Fibroblast of skin of abdomen (primary cell): ENCODE measurements around the gene CDH23.

Experiments used
- DNase-seq: peaks from one replicate; pipeline ENCODE4 v3.0.0-alpha.2; 2013

The CDH23 gene

DNA sequence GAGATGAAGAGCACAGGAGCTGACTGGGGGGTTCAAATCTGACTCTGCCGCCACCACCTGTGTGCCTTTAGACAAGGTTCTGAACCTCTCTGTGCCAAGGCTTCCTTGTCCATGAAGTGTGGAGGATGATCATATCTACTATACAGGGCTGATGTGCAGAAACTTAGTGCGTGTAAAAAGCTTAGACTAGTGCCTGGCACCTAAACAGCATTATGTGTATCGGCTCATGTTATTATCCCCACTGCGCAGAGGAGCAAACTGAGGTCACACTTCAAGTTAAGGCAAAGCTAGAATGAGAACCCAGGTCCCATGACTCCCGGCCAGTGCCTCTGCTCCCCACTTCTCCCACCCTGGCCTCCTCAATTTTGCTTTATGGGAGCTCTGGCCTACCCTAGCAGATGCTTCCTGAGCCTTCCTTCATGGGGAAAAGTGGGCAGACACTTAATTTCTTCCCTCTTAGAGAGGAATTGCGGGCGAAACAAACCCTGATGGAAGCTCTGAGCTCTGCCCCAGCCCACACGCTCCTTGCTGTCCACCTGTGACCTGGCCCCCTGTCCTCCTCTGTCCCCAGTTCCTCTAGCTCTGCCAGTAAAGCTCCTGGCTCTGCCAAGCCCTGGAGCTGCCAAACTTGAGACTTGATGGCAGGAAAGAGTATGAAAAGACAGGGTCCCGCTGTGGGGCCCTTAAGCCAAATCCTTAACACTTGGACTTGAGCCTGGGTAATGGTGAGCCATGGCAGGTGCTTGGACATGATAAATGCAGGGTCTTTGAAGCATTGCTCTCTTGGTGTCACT is 71.0 kb downstream of the CDH23 start:
- no peak for DNase-seq

DNA sequence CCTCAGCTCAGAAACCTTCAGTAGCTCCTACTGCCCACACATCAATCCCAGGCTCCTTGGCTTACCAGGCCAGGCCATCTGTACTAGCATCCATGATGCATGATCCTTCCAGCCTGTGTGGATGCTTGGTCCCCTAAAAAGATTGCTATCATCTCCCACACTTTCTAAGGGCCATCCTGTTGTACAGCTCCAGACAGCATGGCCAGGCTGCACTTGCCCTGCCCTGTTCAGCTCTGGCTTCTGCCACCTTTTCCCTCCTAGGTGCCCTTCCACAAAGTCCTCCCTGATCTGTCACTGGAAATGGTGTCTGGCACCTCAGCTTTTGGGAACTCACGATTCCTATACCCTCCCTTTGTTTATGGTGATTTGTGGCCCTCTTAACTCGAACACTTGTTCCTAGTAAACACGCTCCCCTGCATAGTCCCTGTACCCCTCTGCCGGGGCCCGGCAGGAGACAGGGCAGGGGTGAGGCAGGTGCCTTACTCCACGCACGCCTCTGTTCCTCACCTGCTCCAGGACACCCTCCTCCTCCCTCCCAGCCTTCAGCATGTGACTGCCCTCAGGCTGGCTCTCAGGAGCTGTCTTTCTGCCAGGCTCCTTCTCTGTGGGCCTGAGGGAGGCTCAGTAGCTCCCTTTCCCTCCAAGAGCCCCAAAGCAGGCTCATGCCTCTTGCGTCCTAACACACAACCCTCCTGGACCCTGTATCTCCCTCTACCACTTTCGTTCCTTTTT is 71.8 kb downstream of the CDH23 start:
- DNase-seq = no peak

DNA sequence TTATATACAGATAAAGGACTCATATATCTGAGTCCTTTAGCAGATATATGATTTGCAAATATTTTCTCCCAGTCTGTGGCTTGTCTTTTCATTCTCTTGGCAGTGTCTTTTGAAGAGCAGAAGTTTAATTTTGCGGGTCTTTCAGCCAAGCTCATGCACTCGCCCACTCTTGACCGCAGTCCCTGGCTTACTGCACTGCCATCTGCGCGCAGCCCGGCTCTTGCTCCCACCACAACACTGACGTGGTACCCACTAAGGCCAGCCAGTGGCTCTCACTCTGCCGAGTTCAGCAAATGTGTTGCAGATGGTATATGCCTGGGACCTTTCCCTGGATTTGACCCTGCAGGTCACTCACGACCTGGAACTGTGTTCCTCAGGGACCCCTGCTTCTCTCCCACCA is 74.3 kb downstream of the CDH23 start:
- no peak for DNase-seq

DNA sequence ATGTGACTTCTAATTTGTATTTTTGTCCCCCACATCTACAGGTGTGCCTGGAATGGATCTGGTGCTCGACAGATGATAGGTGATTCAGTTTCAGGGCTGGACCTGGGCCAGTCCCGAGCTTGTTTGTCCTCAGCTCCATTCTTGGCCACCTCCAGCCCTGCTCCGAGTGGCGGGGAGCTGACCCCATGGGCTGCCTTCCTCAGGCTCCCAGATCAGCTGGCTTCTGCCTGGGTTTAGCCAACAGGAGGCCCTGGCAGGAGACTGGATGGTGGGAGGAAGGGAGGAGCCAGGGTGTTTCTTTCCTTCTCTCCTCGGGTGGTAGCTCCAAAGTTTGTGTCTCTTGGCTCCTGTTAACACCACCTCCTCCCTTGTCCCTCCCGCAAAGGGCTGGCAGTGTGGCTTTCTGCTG is 75.2 kb downstream of the CDH23 start:
- no peak for DNase-seq

DNA sequence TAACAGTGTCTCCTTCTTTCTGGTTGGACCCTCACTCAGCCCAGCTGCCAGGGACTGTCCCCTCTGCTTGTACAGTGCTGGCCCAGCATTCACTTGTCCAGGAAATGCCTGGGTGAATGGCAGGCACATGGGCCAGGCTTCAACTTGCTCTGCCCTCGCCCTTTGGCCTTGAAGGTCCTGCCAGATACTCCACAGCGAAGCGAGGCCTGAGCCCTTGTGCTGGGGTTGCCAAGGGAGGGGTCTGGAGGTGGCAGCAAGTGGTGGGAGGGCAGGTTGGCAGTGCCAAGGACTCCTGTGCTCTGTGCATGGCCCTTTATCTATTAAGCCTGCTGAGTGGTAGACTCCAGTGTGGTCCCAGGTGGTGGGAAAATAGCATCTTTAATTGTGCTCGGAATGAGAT is 75.7 kb downstream of the CDH23 start:
- DNase-seq = no peak

DNA sequence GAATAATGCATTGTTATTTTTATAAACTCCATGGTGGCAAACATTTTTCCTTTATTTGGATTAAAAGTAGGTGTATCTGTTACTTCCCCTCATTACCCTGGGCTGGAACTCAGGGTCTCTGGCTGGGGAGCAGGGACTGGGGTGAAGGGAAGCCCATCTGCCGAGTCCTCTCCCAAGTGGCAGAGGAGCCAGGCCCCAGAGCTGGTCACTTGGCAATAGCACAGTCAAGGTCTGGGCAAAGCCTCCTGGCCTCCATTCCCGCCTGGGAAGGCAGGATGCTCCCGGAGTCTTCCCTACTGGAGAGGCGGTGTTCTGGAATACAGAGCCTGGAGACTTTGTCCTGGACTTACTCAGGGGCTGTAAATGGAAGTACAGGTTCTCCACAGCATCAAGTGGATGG is 76.2 kb downstream of the CDH23 start:
- no peak for DNase-seq

DNA sequence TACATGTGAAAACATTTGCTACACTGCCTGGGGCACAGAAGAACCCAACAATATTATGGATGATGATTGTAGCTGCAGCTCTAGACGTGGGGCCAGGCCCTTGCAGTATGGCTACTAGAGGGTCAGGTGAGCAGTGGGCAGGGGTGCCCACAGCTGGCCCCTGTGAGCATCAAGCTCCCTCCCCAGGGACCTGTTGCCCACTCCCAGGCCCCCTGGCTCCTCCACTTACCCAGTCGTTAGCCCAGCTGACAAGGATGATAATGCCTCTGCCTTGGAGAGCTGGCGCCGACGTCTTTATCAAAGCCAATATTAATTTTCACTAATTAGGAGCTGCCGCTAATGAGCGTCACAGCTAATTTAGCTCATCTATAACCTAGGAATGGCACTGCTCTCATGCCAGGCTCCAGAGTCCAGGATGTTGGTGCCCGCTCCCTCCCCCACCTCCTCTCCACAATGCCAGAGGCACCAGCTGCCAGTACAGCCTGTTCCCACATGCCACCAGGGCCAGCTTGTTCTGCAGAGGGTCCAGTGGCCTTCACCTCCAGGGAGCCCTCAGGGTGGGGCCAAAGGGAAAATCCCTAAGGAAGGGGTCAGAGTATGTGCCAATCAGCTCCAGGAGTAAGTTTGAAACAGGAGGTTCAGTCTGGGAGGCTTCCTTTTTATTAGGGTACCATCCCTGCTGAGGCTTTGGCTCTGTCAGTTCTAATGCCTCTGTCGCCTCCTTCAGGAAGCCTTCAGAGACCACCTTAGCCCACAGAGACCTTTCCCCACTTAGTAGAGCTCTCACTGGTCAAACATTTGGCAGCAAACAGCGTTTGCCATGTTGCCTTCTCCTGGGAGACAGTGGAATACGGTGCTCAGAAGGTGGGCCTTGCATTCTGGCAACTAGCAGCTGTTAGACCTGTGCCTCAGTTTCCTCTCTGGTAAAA is 77.2 kb downstream of the CDH23 start:
- no peak for DNase-seq

DNA sequence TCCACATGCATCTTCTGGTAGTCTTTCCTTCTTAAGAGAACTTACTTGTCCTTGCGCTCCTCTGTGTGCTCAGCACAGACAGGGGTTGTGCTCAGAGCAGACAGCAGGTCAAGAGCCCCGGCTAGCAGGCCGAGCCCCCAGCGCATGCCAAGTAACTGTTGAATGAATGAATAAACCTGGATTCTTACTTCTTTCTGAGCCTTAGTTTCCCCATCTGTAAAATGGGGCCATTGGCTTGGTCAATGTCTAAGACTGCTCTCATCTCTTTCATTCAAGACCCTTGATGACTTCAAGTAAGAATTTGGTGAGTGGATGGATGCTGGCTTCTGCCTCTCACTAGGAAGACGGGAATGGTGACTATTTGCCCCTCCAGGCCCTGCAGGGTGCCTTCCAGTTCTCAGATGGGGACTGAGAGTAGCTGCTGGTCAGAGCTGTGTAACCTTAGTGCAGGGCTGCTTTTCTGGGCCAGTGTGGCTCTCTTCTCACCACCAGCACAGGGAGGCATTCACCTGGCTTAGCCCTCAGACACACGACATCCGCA is 78.1 kb downstream of the CDH23 start:
- no peak for DNase-seq

DNA sequence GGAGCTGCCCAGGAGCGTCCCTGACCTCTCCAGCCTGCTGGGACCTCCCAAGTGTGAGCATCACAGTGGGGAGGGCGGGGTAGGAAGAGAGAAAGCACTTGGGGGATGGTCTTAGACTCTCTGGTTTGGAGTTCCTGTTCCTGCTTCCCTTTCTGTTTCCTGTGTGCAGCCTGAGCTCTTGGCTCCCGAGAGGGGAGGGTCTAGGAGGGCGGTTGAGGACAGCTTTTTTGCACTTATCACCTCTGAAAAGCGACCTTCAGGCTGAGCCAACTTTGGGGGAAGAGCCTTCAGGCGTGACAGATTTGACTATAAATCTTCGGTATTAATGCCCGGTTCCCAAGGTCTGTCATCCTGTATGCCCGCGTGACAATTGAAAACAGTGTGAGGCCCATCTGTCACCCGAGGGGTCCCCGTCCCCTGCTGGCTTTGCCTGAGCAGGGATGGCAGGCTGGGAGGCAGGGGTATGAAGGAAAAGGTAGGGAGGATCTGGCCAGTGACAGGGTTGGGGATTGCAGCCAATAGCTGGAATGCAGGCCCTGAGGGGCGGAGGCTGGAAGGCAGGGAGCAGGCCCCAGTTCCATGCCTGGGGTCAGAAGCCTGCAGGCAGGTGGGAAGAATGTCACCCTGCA is 78.6 kb downstream of the CDH23 start:
- DNase-seq = no peak

DNA sequence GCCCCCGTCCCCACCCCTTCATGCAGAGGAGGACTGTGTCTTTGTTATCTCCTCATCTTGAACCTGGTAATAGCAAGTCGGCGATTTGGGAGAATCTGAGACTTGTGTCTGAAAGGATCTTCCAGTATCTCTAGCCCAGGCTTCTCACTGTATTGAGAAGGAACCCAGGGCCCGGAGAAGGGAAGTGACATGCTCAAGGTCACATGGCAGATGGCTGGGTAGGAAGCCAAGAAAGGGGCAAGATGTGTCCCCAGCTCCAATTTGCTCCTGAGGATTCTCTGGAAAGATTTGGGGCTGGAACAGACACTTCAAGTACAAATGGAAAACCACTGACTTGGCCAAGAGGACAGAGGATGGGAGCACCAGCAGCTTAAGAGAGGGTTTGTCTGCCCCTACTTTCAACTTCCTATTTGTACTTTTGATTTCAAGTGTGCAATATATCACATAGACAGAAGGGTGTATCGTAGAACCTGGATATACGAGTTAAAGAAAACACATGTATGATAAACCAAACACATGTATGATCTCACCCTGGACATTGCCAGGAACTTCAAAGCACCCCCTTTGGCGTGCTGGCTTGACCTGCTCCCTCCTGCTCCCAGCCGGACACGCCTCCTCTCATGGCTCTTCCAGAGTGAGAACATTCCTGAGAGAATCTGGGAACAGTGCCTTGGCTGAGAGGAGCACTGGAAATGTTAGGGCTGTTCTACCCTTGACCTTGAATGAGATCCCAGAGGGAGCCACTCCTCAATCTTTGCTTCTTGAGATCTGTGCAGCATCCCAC is 79.7 kb downstream of the CDH23 start:
- DNase-seq = no peak

DNA sequence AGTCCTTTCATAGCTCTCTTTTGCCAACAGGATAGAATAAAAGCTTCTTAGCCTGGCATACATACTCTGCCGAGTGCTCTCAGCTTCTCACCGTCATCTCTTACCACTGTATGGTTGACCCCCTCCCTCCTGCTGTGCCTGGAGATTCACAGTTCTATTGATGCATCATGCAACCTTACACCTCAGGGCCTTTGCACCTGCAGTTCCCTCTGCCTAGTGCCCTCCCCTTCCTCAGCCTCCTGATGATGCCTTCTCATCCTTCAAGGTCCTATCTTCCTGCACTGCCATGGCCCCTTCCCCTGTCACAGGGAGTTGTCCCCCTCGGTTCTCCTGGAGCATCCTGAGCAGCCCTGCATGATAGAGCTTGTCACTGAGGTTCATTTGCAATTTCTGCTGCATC is 81.5 kb downstream of the CDH23 start:
- DNase-seq = no peak

DNA sequence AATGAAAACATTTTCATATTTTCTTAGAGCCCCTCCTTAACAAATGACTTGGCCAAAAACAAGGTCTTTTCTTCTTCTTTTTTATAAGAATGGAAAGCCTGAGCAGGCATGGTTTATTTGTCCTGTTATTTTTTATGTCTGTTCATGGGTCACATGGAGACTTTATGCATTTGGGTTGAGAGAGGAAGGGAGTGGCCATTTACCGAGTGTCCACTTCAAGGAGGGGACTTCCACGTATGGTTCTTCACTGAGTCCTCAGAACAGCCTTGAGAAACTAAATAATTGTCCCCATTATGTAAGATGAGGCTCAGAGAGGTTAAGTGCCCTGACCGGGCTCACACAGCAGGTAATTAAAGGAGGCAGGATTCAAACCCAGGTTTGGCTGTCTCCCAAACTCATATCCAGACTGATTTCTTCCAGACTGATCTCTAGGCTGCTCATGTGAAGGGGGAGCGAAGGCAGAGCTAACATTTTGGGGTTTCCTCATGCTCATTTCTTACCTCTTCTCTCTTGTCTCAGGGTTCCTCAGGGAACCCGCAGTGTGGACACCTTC is 82.2 kb downstream of the CDH23 start:
- DNase-seq = no peak

DNA sequence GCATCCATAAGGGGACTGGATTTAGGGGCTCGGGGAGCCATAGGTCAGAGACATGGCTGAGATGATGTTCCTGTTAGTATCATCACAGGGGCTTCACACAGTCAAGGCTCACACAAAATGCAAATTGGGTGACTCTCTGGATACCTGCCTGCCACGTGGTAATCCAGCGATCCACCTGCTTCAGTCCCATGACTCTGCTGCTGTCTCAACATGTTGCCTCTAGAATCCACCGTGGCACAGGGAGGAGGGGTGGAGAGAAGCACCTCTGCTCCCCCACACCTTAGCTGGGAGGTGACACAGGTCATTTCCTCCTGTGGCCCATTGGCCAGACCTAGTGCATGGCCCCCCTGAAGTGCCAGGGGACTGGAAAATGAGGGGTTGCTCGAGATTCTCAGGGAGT is 83.1 kb downstream of the CDH23 start:
- no peak for DNase-seq

DNA sequence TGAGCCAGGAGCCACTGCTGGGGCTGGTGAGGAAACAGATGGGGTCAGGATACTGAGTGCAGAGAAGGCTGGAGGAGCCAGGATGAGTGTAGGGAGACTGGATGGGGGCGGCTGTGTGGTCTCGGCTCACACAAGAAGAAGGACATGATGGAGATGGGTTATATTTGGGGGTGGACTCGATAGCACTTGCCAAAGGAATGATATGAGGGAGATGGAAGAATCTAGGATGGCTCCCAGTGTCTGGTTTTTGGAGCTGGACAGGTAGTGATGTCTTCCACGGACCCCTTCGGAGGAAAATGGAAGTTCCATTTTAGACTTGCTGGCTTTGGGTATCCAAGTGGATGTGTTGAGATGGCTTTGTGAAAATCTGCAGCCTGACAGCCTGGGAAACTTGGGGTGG is 83.9 kb downstream of the CDH23 start:
- no peak for DNase-seq

DNA sequence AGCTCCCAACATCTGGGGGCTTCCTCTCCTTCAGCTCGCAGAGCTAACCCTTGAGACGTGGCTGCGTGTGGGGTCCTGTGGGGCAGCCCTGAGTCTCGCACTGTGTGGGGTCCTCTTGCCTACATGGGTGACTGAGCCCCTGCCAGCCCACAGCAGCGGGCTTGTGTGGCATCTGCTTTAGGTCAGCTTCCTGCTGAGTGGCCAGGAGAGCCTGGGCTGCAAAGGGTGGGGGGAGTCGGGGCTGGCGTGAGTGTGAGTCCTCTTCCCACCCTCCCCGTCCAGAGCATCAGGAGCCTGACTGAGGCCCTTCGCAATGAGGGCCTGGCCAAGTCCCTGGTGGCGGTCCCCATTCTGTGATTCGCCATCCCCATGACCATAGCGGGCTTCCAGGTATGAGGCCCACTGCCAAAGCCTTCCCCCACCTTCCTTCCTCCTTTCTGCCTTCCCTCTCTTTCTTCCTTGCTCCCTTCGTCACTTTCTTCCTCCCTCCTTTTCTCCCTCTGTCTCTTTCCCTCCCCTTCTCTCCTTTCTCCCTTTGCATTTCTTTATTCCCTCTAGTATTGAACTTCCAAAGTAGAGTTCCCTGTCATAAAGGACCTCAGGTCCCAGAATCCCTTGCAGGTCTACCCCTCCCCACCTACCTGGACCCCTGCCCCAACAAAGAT is 85.2 kb downstream of the CDH23 start:
- DNase-seq = no peak

DNA sequence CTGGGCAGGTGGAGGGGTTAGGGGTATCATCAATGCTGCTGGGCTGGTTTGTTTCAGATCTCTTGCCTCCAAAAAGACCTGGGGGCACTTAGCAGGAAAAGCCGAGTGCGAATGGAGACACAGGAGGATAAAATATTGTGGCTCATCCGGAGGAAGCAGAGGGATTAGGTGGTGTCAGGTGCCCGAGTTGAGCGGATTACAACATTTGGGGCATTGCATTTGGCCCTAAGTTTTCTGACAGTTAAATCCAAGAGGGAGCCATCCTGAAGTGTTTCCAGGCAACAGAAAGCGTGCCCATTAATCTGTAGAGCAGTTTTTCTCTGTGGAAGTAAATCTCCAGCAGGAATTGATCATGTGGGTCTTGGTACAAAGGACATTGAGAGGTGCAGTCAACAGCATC is 85.9 kb downstream of the CDH23 start:
- DNase-seq = no peak

DNA sequence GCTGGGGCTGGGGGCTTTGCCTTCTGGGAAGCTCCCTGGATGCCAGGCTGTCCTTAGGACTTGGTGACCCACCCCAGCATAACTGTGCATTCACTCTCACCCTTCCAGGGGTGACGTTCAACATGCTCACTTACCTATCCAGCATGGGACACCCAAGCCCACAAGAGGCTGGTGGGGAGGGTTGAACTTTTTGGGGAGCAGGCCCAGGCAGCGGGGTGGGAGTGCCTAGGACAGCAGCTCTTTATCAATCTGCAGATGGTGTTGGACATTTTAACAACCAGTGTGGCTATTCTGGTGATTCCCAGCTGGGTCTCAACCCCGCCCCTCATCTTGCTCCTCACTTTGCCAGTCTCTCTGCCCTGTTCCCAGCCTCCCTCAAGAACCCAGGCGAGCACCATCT is 86.4 kb downstream of the CDH23 start:
- DNase-seq = no peak

DNA sequence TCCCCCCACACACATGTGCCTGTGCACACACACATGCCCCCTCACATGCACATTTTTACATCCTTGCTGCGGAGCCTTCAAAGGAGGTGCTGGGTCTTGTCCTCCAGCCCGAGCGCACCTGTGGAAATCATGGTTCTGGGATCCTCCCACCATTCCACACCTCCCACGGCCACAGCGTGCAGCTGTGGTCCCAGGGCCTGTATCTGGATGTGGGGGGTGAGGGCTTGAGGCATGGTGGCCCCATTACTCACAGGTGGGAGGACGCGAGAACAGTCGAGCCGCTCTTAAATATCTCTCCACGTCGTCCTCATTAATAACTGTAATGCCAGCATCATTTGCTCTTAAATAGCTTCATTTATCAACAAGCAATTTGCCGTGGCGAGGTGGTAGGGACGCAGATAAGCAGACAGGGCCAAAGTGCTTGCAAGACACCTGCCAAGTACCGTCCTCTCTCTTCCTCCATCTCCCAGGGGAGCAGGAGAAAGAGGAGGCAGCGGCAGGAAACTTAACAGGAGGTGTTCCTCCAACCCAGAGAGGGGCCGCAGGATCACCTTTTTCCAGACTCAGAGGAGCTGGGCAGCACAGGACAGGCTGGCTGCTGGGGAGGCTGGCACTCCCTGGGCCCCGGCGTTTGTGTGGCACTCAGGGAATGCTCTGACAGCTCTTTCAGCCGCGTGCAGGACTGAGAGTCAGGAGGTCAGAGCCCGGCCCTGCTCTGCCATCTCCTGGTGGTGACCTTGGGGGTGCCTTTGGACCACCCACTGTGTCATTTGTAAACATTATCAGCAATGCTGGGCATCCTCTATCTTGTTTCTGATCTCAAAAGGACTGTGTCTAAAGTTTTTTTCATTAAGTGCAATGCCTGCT is 87.4 kb downstream of the CDH23 start:
- no peak for DNase-seq

DNA sequence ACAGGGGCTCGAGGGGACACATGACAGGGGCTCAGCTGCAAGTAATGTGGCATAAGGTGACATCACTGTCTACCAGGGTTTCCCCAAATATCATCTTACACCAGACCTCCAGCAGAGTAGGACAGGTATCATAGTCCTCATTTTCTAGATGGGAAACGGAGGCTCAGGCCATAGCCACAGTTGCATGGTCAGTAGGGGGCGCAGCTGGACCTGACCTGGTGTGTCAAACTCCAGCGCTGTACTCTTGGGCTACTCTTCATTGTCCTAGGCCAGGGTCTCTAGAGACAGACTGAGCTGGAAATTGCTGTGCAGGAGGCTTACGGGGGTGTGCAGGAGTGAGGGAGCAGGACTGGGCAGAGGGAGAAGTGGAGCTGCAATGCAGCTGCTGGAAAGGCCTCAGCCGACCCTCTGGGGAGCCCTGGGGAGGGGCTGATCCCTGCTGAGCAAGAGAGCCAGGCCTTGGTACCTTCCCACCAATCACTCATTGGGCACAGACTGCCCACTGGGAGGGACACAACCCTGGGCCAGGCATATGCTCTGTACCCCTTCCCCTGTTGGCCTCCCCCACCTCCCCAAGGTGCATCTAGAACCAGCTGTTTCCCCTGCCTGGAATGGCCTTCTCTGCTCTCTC is 89.9 kb downstream of the CDH23 start:
- DNase-seq = peak; percentile 18
